ENCODE measurements around the gene COX7A2L. TPM values are rescaled to one million over a fixed set of nuclear protein-coding genes. Genes with fewer than 3 reads are reported as not detected.

Gene COX7A2L
- total and polyA plus RNA-seq, 9 of the 15 experiments (the other 6 are each of a cell fraction or from before 2014, with no cell fraction given) = 118 to 481 (median 163) TPM

- TF ChIP-seq HMGXB4 (CRISPR knock-in tag; IDR thresholded peaks at IDR 0.05) = no peak
These were observed 15.0 kb downstream of the COX7A2L start (continued) for GRCh38 chr2:42345986-42346385.

DNA sequence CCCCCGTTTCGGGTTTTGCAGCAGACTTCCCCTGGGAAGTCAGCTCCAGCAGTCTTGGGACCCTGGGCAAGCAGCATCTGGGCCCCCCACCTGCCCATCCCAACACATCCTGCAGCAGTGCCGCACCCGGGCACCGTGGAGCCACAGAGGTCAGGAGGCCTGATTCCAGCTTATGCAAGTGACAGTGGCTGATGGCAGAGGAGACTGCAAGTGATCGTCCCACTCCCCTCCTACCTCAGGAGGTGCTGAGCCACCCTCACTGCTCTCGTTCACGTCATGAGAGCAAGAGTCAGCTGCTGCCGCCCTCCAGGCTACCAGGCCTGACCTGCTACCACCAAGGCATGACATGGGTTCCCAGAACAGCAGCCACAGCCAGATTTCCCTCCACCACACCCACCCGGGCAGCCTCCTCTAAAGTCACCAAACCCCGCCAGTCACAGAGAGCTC lies 18.2 kb downstream of the COX7A2L start:
- peaks cover 4% of the 10 kb centered on the region for H3K9me1 ChIP-seq (ENCODE audit: control insufficient read depth, insufficient read depth, low read length)
- no peak overlapping the region for H3K4me2 ChIP-seq (ENCODE audit: insufficient read depth, low read length)
- H3K36me3 ChIP-seq (ENCODE audit: control insufficient read depth, insufficient read depth, low read length) = peaks cover 69% of the 10 kb centered on the region; the same call in 2 of the 3 replicates
- no peaks in the 10 kb centered on the region for H3K9me3 ChIP-seq (replicated peaks; ENCODE audit: control insufficient read depth, insufficient read depth, low read depth, low read length)
- intact Hi-C loops (cut with micrococcal nuclease) = no loop called here
- H3K79me2 ChIP-seq (ENCODE audit: control insufficient read depth, insufficient read depth, low read length) = peaks cover 26% of the 10 kb centered on the region
- peaks cover 3 to 6% of the 10 kb centered on the region in 2 experiments; a peak in 2 of 5 replicates for H3K4me1 ChIP-seq (replicated peaks in 1 of 2; ENCODE audit: control insufficient read depth in 2 of 2, insufficient read depth in 2 of 2, low read length in 2 of 2)
- H2AFZ ChIP-seq (ENCODE audit: low read depth, low read length) = no peak overlapping the region
- TF ChIP-seq ZNF589 (CRISPR knock-in tag; IDR thresholded peaks at IDR 0.05; ENCODE audit: low read depth) (peak; percentile 42; the same call in 1 of the 2 replicates), POLR2G (IDR thresholded peaks at IDR 0.05; ENCODE audit: low read depth, low read length) (0 out of 2 replicates have a peak, but pooled peaks have one; percentile 19), ZNF584 (CRISPR knock-in tag; IDR thresholded peaks at IDR 0.05; ENCODE audit: low read depth) (peak; percentile 27; the same call in 1 of the 2 replicates), FOSL1 (tag; conservative IDR thresholded peaks at IDR 0.05) (peak; percentile 54), NFRKB (IDR thresholded peaks at IDR 0.05; ENCODE audit: low read depth) (no peak), POU5F1 (IDR thresholded peaks at IDR 0.05; ENCODE audit: borderline replicate concordance, low read depth, low read length, partially characterized antibody) (no peak)
- BruUV-seq (replicated peaks) = no TSS peak
- no peaks in the 10 kb centered on the region for H3K27me3 ChIP-seq (ENCODE audit: control insufficient read depth in 2 of 2, insufficient read depth in 2 of 2, low read length in 2 of 2)
- H3K4me3 ChIP-seq = no peak overlapping the region
- no peak overlapping the region; the same call in 2 of the 3 replicates for H3K27ac ChIP-seq (ENCODE audit: extremely low read depth, low read depth, low read length)
- in situ Hi-C loops (cut with MboI) = no loop called here
- DNase-seq (ENCODE audit: extremely low read depth in 1 of 4, low spot score in 3 of 4) (no peak), ATAC-seq (no peak), FAIRE-seq (peak; percentile 11)
- WGBS (ENCODE audit: insufficient coverage, low coverage, missing lambda C conversion rate) = 93% methylated on average over 11 of the region's 11 CpGs
- CTCF ChIA-PET (ENCODE audit: low intra/inter-chr PET ratio) = no interaction called here
- H4K20me1 ChIP-seq (replicated peaks; ENCODE audit: control insufficient read depth, insufficient read depth, low read length) = 0 out of 2 replicates have a peak, but pooled peaks cover 3% of the 10 kb centered on the region
- H3K9ac ChIP-seq (ENCODE audit: insufficient read depth in 1 of 2, low read depth in 2 of 2, low read length in 2 of 2) = peak overlapping the region in 1 of 2 experiments; percentile 11; a peak in 1 of 4 replicates
- POLR2A ChIA-PET = interaction anchor here (1.0 to 2.1 kb wide), 3 partner anchors 11 to 14 kb away, joined by 3 to 7 read pairs (median 4); no protein-coding TSS in a partner anchor
